ENCODE data around the gene SMARCA4. TPM values are rescaled to one million over a fixed set of nuclear protein-coding genes. Genes with fewer than 3 reads are reported as not detected.

Gene SMARCA4
- total RNA-seq, 2 donors from 2014 or later, result 43.5 to 53.6 TPM

- ATAC-seq (no peak), DNase-seq (no peak)
- intact Hi-C loops (cut with DNase I), result loop anchor here in 1 of 2 donors (10.0 kb wide), 1 partner anchor 193 kb away; no protein-coding TSS in a partner anchor
These were observed 60.9 kb downstream of the SMARCA4 start for GRCh38 chr19:11021760-11022144.

- ATAC-seq, result no peak
- DNase-seq, result no peak
- intact Hi-C loops (cut with DNase I), result loop anchor here in 1 of 2 donors (10.0 kb wide), 1 partner anchor 192 kb away; no protein-coding TSS in a partner anchor
These were observed 62.2 kb downstream of the SMARCA4 start for GRCh38 chr19:11023016-11023415.

GRCh38 chr19:11023710-11024109, 62.9 kb downstream of the SMARCA4 start:
- ATAC-seq, result no peak
- DNase-seq, result no peak
- intact Hi-C loops (cut with DNase I), result loop anchor here in 1 of 2 donors (10.0 kb wide), 1 partner anchor 191 kb away; no protein-coding TSS in a partner anchor

- no peak for ATAC-seq
- DNase-seq, result no peak
- intact Hi-C loops (cut with DNase I), result loop anchor here in 1 of 2 donors (10.0 kb wide), 1 partner anchor 191 kb away; no protein-coding TSS in a partner anchor
These were observed 63.4 kb downstream of the SMARCA4 start for GRCh38 chr19:11024259-11024658.

GRCh38 chr19:11025006-11025405, 64.2 kb downstream of the SMARCA4 start:
- ATAC-seq, result no peak
- DNase-seq, result no peak
- intact Hi-C loops (cut with DNase I), result loop anchor here in 1 of 2 donors (10.0 kb wide), 1 partner anchor 190 kb away; no protein-coding TSS in a partner anchor

GRCh38 chr19:11025445-11025844, 64.6 kb downstream of the SMARCA4 start:
- ATAC-seq, result no peak
- intact Hi-C loops (cut with DNase I), result loop anchor here in 1 of 2 donors (10.0 kb wide), 1 partner anchor 189 kb away; no protein-coding TSS in a partner anchor
- DNase-seq, result no peak

- DNase-seq (no peak), ATAC-seq (no peak)
- intact Hi-C loops (cut with DNase I), result loop anchor here in 1 of 2 donors (10.0 kb wide), 1 partner anchor 189 kb away; no protein-coding TSS in a partner anchor
These were observed 65.2 kb downstream of the SMARCA4 start for GRCh38 chr19:11025997-11026396.

GRCh38 chr19:11027381-11027780, 66.6 kb downstream of the SMARCA4 start:
- intact Hi-C loops (cut with DNase I), result loop anchor here in 1 of 2 donors (10.0 kb wide), 1 partner anchor 187 kb away; no protein-coding TSS in a partner anchor
- ATAC-seq, result no peak
- no peak for DNase-seq

GRCh38 chr19:11028146-11028545, 67.3 kb downstream of the SMARCA4 start:
- DNase-seq, result no peak
- intact Hi-C loops (cut with DNase I), result loop anchor here in 1 of 2 donors (10.0 kb wide), 1 partner anchor 187 kb away; no protein-coding TSS in a partner anchor
- no peak for ATAC-seq

- ATAC-seq (no peak), DNase-seq (no peak)
- intact Hi-C loops (cut with DNase I), result loop anchor here in 1 of 2 donors (10.0 kb wide), 1 partner anchor 173 kb away; no protein-coding TSS in a partner anchor
These were observed 70.7 kb downstream of the SMARCA4 start for GRCh38 chr19:11031421-11032070.

GRCh38 chr19:11033251-11033650, 72.4 kb downstream of the SMARCA4 start:
- intact Hi-C loops (cut with DNase I), result loop anchor here in 1 of 2 donors (10.0 kb wide), 1 partner anchor 172 kb away; no protein-coding TSS in a partner anchor
- DNase-seq (no peak), ATAC-seq (no peak)

GRCh38 chr19:11033763-11034162, 72.9 kb downstream of the SMARCA4 start:
- DNase-seq (no peak), ATAC-seq (no peak)
- intact Hi-C loops (cut with DNase I), result loop anchor here in 1 of 2 donors (10.0 kb wide), 1 partner anchor 171 kb away; no protein-coding TSS in a partner anchor

GRCh38 chr19:11034449-11035213, 73.8 kb downstream of the SMARCA4 start:
- no peak for ATAC-seq
- intact Hi-C loops (cut with DNase I), result loop anchor here (5.0 to 10.0 kb wide), 2 partner anchors 93 to 170 kb away; no protein-coding TSS in a partner anchor
- DNase-seq, result no peak

- ATAC-seq (peak; percentile 92 to 95), DNase-seq (peak; percentile 94)
- intact Hi-C loops (cut with DNase I), result loop anchor here (2.0 to 10.0 kb wide), 3 partner anchors 91 to 169 kb away; no protein-coding TSS in a partner anchor
These were observed 74.9 kb downstream of the SMARCA4 start for GRCh38 chr19:11035441-11036377.

GRCh38 chr19:11038511-11038910, 77.7 kb downstream of the SMARCA4 start:
- no peak for DNase-seq
- intact Hi-C loops (cut with DNase I), result loop anchor here (5.0 to 10.0 kb wide), 2 partner anchors 89 to 166 kb away; no protein-coding TSS in a partner anchor
- no peak for ATAC-seq

- intact Hi-C loops (cut with DNase I), result no loop called here
These were observed 80.4 kb downstream of the SMARCA4 start for GRCh38 chr19:11041194-11041593.

GRCh38 chr19:11041966-11042627, 81.3 kb downstream of the SMARCA4 start:
- no peak for ATAC-seq
- DNase-seq, result no peak
- intact Hi-C loops (cut with DNase I), result no loop called here

More at GRCh38 chr19:11041194-11041593, 80.4 kb downstream of the SMARCA4 start:
- ATAC-seq, result no peak
- DNase-seq, result no peak

- intact Hi-C loops (cut with DNase I), result no loop called here
- ATAC-seq (peak in 1 of 2 donors; percentile 76), DNase-seq (no peak)
These were observed 83.6 kb downstream of the SMARCA4 start for GRCh38 chr19:11044431-11044830.
